GM23248 (cell line): ENCODE data around the gene DCAF7. TPM values are rescaled to one million over a fixed set of nuclear protein-coding genes. Genes with fewer than 3 reads are reported as not detected.

Experiments used
- DNase-seq: peaks from one replicate; pipeline ENCODE4 v3.0.0-alpha.2; 2015
- H2AFZ ChIP-seq: fragments of 200-600 bp; sonication (generic); 2 replicates; pipeline ENCODE4 v1.6.1; 2016; ENCODE audit warnings: antibody characterized with exemption
- H3F3A ChIP-seq: fragments of 200-600 bp; sonication (generic); 2 replicates; pipeline ENCODE4 v1.6.1; 2016; ENCODE audit warnings: mild to moderate bottlenecking, antibody characterized with exemption, mixed run types; ENCODE audit not compliant: insufficient read depth
- H3K27ac ChIP-seq: fragments of 200-600 bp; sonication (generic); 2 replicates; pipeline ENCODE4 v1.5.1; 2016; ENCODE audit warnings: mild to moderate bottlenecking
- H3K27me3 ChIP-seq: fragments of 200-600 bp; sonication (generic); replicated peaks from 2 replicates; pipeline ENCODE4 v1.6.1; 2016; ENCODE audit warnings: mild to moderate bottlenecking; ENCODE audit not compliant: insufficient read depth
- H3K36me3 ChIP-seq: fragments of 200-600 bp; sonication (generic); 2 replicates; pipeline ENCODE4 v1.6.1; 2016; ENCODE audit warnings: low read depth, mild to moderate bottlenecking
- H3K4me1 ChIP-seq: fragments of 200-600 bp; sonication (generic); 2 replicates; pipeline ENCODE4 v1.6.1; 2016; ENCODE audit warnings: mild to moderate bottlenecking; ENCODE audit not compliant: insufficient read depth
- H3K4me2 ChIP-seq: fragments of 200-600 bp; sonication (generic); one replicate; pipeline ENCODE4 v1.6.1; 2016; ENCODE audit warnings: mild to moderate bottlenecking; ENCODE audit not compliant: unreplicated experiment
- H3K4me3 ChIP-seq: fragments of 200-600 bp; sonication (generic); 2 replicates; pipeline ENCODE4 v1.5.1; 2016; ENCODE audit warnings: mild to moderate bottlenecking
- H3K79me2 ChIP-seq: fragments of 200-600 bp; sonication (generic); 2 replicates; pipeline ENCODE4 v1.6.1; 2016; ENCODE audit warnings: mild to moderate bottlenecking; ENCODE audit not compliant: insufficient read depth
- H3K9ac ChIP-seq: fragments of 200-600 bp; sonication (generic); 2 replicates; pipeline ENCODE4 v1.6.1; 2016; ENCODE audit warnings: mild to moderate bottlenecking
- H3K9me2 ChIP-seq: fragments of 200-600 bp; sonication (generic); 2 replicates; pipeline ENCODE4 v1.6.1; 2016; ENCODE audit warnings: mixed run types, mild to moderate bottlenecking, moderate library complexity; ENCODE audit not compliant: insufficient read depth
- H3K9me3 ChIP-seq: fragments of 200-600 bp; sonication (generic); one replicate; pipeline ENCODE4 v1.6.1; 2017; ENCODE audit warnings: low read depth
- H4K20me1 ChIP-seq: fragments of 200-600 bp; sonication (generic); 2 replicates; pipeline ENCODE4 v1.6.0; 2016; ENCODE audit not compliant: insufficient read depth
- EZH2 ChIP-seq: fragments of 200-600 bp; sonication (generic); IDR thresholded peaks from 2 replicates; pipeline ENCODE4 v1.6.1; 2018; ENCODE audit warnings: antibody characterized with exemption, mild to moderate bottlenecking; ENCODE audit not compliant: insufficient read depth, poor library complexity, severe bottlenecking
- EZH2phosphoT487 ChIP-seq: fragments of 200-600 bp; sonication (generic); IDR thresholded peaks from 2 replicates; pipeline ENCODE4 v1.6.1; 2018; ENCODE audit warnings: antibody characterized with exemption, moderate library complexity, mild to moderate bottlenecking, low read depth; ENCODE audit not compliant: insufficient read depth
- WGBS, 2 experiments: methylation state at CpG; one replicate each; pipeline ENCODE4 v1.1.6; 2015 to 2017; ENCODE audit warnings: low lambda C conversion rate in 2 of 2, low coverage in 1 of 2; ENCODE audit errors: missing lambda C conversion rate in 2 of 2; 5-methylcytosine and 5-hydroxymethylcytosine counted together
- in situ Hi-C: fragments of 300-500 bp; cut with MboI; formaldehyde crosslinking; loops from 2 replicates; pipeline ENCODE4 v1.15.0; 2020
- polyA plus RNA-seq: library from polyadenylated mRNA; unstranded; fragments of >200 nt; fragmentation: Nextera tagmentation; extraction: Ambion mirVana; gene quantifications from 2 replicates; pipeline ENCODE4 v1.2.1, GENCODE V29; 2016
- total RNA-seq: library from RNA; depleted of rRNA; stranded (reverse); fragments of >200 nt; shearing (Covaris generic); gene quantifications from 2 replicates; pipeline ENCODE4 v1.2.3, GENCODE V29; 2014

DCAF7 gene
- total and polyA plus RNA-seq, 2 experiments from 2014 or later, result 21.2 to 38.2 TPM

DNA sequence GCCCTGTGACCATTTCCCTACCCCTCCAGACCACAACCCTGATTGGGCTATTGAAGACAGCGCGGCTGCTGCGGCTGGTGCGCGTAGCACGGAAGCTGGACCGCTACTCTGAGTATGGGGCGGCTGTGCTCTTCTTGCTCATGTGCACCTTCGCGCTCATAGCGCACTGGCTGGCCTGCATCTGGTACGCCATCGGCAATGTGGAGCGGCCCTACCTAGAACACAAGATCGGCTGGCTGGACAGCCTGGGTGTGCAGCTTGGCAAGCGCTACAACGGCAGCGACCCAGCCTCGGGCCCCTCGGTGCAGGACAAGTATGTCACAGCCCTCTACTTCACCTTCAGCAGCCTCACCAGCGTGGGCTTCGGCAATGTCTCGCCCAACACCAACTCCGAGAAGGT, 14.6 kb upstream of the DCAF7 start:
- no peak overlapping the region for H3K9ac ChIP-seq
- H3F3A ChIP-seq, result no peaks in the 10 kb centered on the region
- no peak overlapping the region for H3K4me2 ChIP-seq
- H3K79me2 ChIP-seq, result no peaks in the 10 kb centered on the region
- H2AFZ ChIP-seq, result no peak overlapping the region
- no peak overlapping the region for H3K27ac ChIP-seq
- no peaks in the 10 kb centered on the region for H3K9me2 ChIP-seq
- no peak for TF ChIP-seq EZH2
- no peak for TF ChIP-seq EZH2phosphoT487
- H3K27me3 ChIP-seq, result peaks cover 22% of the 10 kb centered on the region
- no peaks in the 10 kb centered on the region for H3K9me3 ChIP-seq
- in situ Hi-C loops, result no loop called here
- no peak for DNase-seq
- no peaks in the 10 kb centered on the region for H3K4me1 ChIP-seq
- WGBS, 2 experiments, result 94 to 95% methylated on average over 23 to 24 of the region's 24 CpGs
- H4K20me1 ChIP-seq, result no peaks in the 10 kb centered on the region
- no peak overlapping the region for H3K4me3 ChIP-seq
- no peaks in the 10 kb centered on the region for H3K36me3 ChIP-seq

DNA sequence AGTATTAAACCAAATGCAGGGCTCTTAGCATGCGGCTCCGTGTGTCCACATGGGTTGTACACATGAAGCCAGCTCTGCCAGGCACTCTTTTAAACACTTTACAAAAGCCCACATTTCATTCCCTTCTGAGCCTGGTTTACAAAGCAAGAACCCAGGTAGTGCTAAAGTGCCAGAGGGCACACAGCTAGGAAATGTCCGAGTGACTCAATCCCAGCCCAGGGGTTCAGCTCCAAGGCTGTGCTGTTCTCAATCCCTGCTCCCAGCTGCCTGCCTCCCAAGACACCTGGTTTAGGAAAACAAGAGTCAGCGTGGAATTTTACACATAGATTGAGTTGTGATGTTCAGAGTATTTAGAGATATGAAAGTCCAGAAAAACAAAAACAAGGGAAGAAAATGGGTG, 13.3 kb upstream of the DCAF7 start:
- H3K9me2 ChIP-seq, result no peaks in the 10 kb centered on the region
- no peaks in the 10 kb centered on the region for H3K4me1 ChIP-seq
- H3K4me2 ChIP-seq, result no peak overlapping the region
- TF ChIP-seq EZH2phosphoT487 (no peak), EZH2 (no peak)
- no peak overlapping the region for H3K27ac ChIP-seq
- no peaks in the 10 kb centered on the region for H4K20me1 ChIP-seq
- no peaks in the 10 kb centered on the region for H3F3A ChIP-seq
- peaks cover 22% of the 10 kb centered on the region for H3K27me3 ChIP-seq
- H3K9me3 ChIP-seq, result no peaks in the 10 kb centered on the region
- DNase-seq, result no peak
- H3K9ac ChIP-seq, result no peak overlapping the region
- no peaks in the 10 kb centered on the region for H3K79me2 ChIP-seq
- WGBS, 2 experiments, result 82 to 86% methylated on average over 4 of the region's 4 CpGs
- no peak overlapping the region for H3K4me3 ChIP-seq
- no peaks in the 10 kb centered on the region for H3K36me3 ChIP-seq
- no peak overlapping the region for H2AFZ ChIP-seq
- in situ Hi-C loops, result no loop called here

DNA sequence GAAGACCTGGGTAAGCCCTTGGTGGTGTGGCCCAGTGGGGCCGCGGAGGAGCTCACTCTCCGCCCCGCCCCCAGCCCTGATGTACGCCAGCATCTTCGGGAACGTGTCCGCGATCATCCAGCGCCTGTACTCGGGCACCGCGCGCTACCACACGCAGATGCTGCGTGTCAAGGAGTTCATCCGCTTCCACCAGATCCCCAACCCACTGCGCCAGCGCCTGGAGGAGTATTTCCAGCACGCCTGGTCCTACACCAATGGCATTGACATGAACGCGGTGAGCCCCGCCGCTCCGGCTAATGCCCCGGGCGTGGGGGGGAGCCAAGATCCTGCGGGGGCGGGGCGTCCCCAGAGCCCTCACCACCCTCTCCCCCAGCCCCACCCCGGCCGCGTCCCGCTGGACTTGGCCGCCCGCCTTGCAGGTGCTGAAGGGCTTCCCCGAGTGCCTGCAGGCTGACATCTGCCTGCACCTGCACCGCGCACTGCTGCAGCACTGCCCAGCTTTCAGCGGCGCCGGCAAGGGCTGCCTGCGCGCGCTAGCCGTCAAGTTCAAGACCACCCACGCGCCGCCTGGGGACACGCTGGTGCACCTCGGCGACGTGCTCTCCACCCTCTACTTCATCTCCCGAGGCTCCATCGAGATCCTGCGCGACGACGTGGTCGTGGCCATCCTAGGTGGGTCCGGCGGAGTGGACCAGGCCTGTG, 12.1 kb upstream of the DCAF7 start:
- Histone ChIP-seq H3K36me3 (no peaks in the 10 kb centered on the region), H3K9me2 (no peaks in the 10 kb centered on the region), H3K27ac (no peak overlapping the region), H3K4me1 (no peaks in the 10 kb centered on the region), H3K9me3 (no peaks in the 10 kb centered on the region), H3F3A (no peaks in the 10 kb centered on the region), H3K79me2 (no peaks in the 10 kb centered on the region), H3K27me3 (peaks cover 22% of the 10 kb centered on the region), H3K9ac (no peak overlapping the region), H3K4me3 (0 out of 2 replicates have a peak overlapping the region, but pooled peaks have one; percentile 2), H4K20me1 (no peaks in the 10 kb centered on the region), H3K4me2 (peak overlapping the region; percentile 4), H2AFZ (no peak overlapping the region)
- WGBS, 2 experiments, result 7 to 8% methylated on average over 45 to 53 of the region's 62 CpGs
- in situ Hi-C loops, result no loop called here
- DNase-seq, result peak; percentile 40
- TF ChIP-seq EZH2 (no peak), EZH2phosphoT487 (no peak)

DNA sequence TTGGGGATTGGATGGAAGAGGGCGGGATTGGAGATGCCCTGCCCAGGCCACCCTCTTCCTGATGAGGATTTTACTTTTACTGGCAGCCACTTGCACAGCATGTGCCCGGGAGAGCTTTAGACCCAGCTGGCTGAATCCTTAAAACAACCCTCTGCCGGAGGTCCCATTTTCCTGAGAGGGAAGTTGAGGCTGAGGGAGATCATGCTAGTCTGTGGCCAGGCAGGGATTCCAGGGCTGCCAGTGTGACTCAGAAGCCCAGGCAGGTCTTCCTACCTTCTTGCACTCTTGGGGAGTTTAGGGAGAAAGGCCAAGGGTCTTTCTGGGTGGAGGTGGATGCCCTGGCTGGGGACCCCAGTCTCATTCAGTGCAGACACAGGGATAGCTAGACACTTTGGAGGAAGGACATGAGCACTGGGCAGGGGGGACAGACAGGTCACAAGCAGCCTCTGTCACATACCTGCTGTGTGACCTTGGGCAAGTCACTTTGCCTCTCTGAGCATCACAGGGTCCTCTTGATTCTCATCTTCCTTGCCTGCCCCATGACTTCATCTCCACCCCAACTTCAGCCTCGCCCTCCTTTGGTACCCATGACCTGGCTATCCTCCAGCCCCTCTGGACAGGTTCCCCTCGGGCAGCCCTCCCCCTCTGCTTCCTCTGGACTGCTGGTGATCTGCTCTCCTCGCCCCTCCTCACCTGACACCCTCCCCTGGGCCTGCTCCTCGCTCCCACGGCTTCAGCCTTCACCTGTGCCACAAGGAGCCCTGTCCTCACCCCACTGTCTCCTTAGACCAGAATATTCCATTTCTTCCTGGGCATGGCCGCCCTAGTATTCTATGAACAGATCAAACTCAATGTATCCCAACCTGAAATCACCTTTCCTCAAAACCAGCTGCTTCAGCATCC, 11.3 kb upstream of the DCAF7 start:
- H3K4me2 ChIP-seq, result no peak overlapping the region
- no peak overlapping the region for H2AFZ ChIP-seq
- in situ Hi-C loops, result no loop called here
- no peaks in the 10 kb centered on the region for H3K9me3 ChIP-seq
- H3K9me2 ChIP-seq, result no peaks in the 10 kb centered on the region
- H3K36me3 ChIP-seq, result no peaks in the 10 kb centered on the region
- WGBS, 2 experiments, result 58 to 67% methylated on average over 9 of the region's 9 CpGs
- H3K27me3 ChIP-seq, result peaks cover 22% of the 10 kb centered on the region
- no peak overlapping the region for H3K4me3 ChIP-seq
- DNase-seq, result no peak
- no peak overlapping the region for H3K27ac ChIP-seq
- H3F3A ChIP-seq, result no peaks in the 10 kb centered on the region
- H4K20me1 ChIP-seq, result no peaks in the 10 kb centered on the region
- no peak overlapping the region for H3K9ac ChIP-seq
- H3K79me2 ChIP-seq, result no peaks in the 10 kb centered on the region
- no peaks in the 10 kb centered on the region for H3K4me1 ChIP-seq
- TF ChIP-seq EZH2 (no peak), EZH2phosphoT487 (no peak)
